NCI-H345 treated with DMSO at 0.1 percent for 48 hours (cell line): ENCODE data around the gene TOMM34.
A peak's percentile ranks its signal among the peaks of the same experiment; 100 is the strongest.

Experiments
- DNase-seq: peaks from one replicate; lab custom pipeline; 2025; ENCODE audit not compliant: unreplicated experiment; lab: John Stamatoyannopoulos, UW

Gene TOMM34

GRCh38 chr20:44936510-44936909, 23.7 kb downstream of the TOMM34 start:
- DNase-seq = no peak

- no peak for DNase-seq
Measured at GRCh38 chr20:44932916-44933315, 27.3 kb downstream of the TOMM34 start.

GRCh38 chr20:44931911-44932310, 28.3 kb downstream of the TOMM34 start:
- no peak for DNase-seq

GRCh38 chr20:44930517-44931168, 29.6 kb downstream of the TOMM34 start:
- no peak for DNase-seq

GRCh38 chr20:44928595-44928994, 31.6 kb downstream of the TOMM34 start:
- no peak for DNase-seq

- DNase-seq = no peak
Measured at GRCh38 chr20:44924541-44924940, 35.7 kb downstream of the TOMM34 start.

- no peak for DNase-seq
Measured at GRCh38 chr20:44921447-44921846, 38.8 kb downstream of the TOMM34 start.

GRCh38 chr20:44918761-44919160, 41.4 kb downstream of the TOMM34 start:
- DNase-seq = no peak

GRCh38 chr20:44918342-44918741, 41.9 kb downstream of the TOMM34 start:
- no peak for DNase-seq

GRCh38 chr20:44917399-44917798, 42.8 kb downstream of the TOMM34 start:
- no peak for DNase-seq

GRCh38 chr20:44916586-44916985, 43.6 kb downstream of the TOMM34 start:
- no peak for DNase-seq

GRCh38 chr20:44914924-44915323, 45.3 kb downstream of the TOMM34 start:
- DNase-seq = no peak

- DNase-seq = no peak
Measured at GRCh38 chr20:44912189-44912588, 48.0 kb downstream of the TOMM34 start.

- DNase-seq = no peak
Measured at GRCh38 chr20:44911264-44911921, 48.8 kb downstream of the TOMM34 start.

- no peak for DNase-seq
Measured at GRCh38 chr20:44910690-44911262, 49.4 kb downstream of the TOMM34 start.

- peak; percentile 77 for DNase-seq
Measured at GRCh38 chr20:44909872-44910689, 50.1 kb downstream of the TOMM34 start, which contains the start of gene PABPC1L. Gene PABPC1L, plus strand, starts transcription at chr20:44910060. Its CDS starts 84 bp downstream, at chr20:44910144.

GRCh38 chr20:44908987-44909871, 51.0 kb downstream of the TOMM34 start:
- DNase-seq = no peak

- DNase-seq = no peak
Measured at GRCh38 chr20:44904377-44904776, 55.8 kb downstream of the TOMM34 start.

GRCh38 chr20:44901974-44902373, 58.2 kb downstream of the TOMM34 start:
- DNase-seq = no peak

- DNase-seq = no peak
Measured at GRCh38 chr20:44900231-44900854, 59.9 kb downstream of the TOMM34 start.
